Endometrial microvascular endothelial cells (primary cell): ENCODE results near the gene NBPF3. TPM values are rescaled to one million over a fixed set of nuclear protein-coding genes. Genes with fewer than 3 reads are reported as not detected.
"Not testable (repeated sequence)": the region's sequence is repeated elsewhere in the genome, so short reads cannot be mapped to it uniquely, and the experiment has no call there.

Experiments
- in situ Hi-C: cut with HindIII; loops from 2 replicates; pipeline ENCODE4 v1.10.0; 2017; ENCODE audit warnings: low sequenced_read_pairs, low pct_unique_long_range_greater_than_20kb; ENCODE audit errors: inconsistent ontology term
- total RNA-seq: library from RNA; depleted of rRNA; stranded (reverse); fragments of >200 nt; gene quantifications from one replicate; pipeline ENCODE4 v1.2.3, GENCODE V29; 2015; ENCODE audit errors: inconsistent ontology term

Gene NBPF3
- total RNA-seq, 1 donor from 2014 or later, result 21.3 TPM

DNA sequence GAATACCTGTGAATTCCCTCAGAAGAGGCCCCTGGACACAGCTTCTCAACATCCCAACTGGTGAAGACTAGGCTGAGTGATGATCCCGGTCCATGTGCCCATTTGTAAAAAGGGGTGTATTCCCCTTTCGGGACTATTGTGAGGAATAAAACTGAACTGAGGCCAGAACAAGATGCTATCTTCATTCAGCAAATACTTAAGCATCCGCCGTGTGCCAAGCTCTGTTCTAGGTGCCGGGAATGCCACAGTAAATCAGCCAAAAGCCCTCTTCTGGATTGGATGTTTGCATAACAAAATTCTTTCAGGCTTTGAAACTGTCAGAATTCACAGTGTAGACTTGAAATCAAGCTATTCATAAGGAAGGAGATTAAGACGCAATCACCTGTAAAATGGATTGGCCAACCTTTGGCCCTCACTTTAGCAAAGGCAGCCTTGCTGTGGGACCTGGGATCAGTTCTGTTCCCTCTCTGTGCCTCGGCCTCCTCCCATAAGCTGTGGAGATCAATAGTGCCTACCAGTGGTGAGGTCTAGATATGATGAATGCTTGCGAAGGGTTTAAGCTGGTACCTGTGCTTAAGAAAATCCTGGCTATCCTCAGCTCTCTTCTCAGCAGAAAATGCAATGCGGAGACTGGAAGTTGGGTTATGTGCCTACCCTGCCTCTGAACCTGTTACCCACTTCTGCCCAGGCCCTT is 71.1 kb downstream of the NBPF3 start:
- in situ Hi-C loops, result no loop called here

DNA sequence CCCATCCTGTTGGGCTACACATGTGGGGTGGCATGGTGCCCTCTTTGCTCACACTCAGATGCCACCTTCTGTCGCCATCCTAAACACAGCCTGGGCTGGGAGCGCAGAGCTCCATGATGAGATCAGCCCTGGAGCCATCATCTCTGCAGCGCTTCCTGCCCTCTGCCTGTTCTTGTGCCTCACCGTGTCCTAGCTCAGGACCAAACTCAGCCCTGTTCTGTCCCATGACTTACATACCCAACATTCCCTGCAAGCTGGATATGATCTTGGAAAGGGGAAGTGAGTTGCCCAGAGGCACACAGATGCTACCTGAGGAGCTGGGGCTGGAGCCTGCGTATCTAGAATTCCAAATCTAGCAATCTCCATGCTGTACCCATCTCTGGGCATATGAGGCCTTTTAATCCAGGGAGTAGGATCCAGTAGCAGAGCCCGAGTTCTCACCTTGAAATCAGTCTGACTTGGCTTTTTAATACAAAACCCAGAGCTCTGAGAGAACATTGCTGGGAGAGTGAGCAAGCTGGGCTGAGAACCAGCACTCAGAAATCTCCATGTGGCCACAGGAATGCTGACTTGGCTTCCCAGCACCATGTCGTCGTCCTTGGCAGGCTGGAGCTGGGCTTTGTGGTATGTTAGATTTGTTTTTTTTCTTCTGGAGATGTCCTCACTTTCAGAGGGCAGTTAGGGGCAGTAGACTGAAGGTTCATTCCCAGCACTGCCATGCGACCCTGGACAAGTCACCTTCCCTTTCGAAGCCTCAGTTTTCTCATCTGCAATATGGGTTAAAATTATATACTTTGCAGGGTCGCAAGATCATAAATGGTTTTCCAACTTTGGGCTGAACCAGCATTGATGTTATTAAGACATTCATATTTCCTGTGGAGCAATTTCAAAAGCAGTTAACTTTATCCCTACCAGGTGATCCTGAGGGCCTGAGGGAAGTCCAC is 71.9 kb downstream of the NBPF3 start:
- in situ Hi-C loops, result no loop called here

DNA sequence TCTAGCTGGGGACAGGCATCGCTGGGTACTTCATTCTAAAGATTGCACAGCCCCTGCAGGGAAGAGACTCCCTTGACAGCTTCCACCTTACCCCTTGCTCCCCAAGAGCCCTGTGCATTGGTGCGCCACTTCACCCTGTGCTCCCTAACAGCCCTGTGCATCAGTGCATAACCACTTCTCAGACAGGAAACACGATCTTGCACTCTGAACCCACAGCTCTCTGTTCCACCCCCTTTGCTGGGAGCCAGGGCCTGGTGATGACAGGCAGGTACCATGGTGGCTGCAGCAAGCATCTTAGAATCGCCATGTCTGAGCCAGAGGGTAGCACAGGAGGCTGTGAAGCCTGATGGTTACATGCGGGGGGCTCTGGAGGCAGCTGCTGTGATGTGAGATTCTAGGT is 74.3 kb downstream of the NBPF3 start:
- in situ Hi-C loops, result no loop called here

DNA sequence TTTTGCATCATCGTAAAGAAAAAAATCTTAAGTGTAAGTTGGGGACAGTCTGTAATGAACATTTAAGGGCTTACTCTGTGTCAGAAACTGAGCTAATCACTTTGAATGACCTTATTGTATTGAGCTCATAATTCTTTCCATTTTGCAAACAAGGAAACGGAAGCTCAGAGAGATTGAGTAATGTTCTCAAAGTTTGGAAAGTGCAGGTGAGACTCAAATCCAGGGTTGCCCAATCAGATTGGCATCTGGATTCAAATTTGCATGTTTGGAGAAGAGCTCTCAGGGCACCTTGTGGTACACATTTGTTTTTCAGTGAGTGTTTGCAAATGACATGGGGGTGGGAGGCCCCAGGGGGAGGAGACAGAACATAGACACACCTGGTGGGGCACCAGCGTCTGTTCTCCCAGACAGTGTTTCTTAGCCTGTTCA is 77.2 kb downstream of the NBPF3 start:
- in situ Hi-C loops, result no loop called here

DNA sequence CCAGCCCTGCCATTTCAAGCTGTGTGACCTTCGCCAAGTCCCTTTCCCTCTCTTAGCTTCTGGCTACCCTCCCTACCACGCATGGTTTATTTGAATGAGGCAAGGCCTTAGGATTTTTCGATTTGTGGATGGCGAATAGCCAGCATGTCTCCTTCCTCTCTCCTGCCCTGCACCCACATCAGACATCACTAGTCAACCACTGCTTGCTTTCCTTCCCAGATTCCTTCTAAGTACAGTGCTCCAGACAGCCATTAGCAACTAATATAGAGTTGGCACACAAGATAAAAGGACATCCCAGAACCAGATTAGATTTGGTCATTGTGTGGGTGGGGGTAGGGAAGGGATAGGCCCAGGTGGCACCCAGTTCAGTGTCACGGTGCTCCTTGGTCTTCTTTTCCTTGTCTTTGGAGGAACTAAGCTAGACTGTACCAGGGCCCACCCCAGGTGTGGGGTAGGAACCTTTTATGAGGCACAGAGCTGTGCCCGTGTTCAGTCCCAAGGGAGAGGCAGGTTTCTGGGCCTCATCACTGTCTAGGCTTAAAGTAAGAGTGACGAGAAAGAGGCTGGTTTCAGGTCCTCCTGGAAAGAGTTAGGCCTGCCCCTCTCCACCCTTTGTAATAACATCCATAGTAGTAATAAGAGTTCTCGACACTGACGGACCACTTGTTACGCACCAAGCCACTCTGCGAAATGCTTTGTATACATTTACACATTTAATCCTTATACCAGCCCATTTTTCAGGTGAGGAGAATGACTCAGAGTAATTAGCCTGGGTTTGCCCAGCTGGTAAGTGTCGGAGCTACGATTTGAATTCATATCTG is 77.9 kb downstream of the NBPF3 start:
- in situ Hi-C loops, result no loop called here

DNA sequence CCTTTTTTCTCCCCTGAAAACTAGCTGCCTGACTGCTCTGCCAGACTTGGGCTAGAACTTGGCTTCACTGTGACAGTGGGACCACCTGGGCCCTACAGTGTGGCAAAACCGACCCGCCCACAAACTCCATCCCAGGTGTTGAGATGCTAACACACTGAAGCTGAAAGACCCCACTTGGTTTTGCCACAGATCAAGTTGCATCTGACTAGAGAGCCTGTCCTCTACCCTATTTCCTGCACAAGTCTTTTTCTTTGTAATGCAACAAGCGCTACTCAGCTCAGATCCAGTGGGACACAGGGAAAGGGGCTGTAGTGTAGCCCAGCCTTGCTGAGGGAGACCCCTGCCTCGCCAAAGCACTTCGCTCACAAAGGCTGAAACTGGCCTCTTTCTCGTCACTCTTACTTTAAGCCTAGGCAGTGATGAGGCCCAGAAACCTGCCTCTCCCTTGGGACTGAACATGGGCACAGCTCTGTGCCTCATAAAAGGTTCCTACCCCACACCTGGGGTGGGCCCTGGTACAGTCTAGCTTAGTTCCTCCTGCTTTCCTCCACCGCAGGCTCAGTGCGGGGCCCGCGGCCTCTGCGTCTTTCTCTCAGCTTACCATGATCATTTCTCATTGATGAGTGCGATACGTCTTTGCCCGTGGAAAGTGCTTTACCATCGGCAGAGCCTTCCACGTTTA is 79.0 kb downstream of the NBPF3 start:
- in situ Hi-C loops, result no loop called here

DNA sequence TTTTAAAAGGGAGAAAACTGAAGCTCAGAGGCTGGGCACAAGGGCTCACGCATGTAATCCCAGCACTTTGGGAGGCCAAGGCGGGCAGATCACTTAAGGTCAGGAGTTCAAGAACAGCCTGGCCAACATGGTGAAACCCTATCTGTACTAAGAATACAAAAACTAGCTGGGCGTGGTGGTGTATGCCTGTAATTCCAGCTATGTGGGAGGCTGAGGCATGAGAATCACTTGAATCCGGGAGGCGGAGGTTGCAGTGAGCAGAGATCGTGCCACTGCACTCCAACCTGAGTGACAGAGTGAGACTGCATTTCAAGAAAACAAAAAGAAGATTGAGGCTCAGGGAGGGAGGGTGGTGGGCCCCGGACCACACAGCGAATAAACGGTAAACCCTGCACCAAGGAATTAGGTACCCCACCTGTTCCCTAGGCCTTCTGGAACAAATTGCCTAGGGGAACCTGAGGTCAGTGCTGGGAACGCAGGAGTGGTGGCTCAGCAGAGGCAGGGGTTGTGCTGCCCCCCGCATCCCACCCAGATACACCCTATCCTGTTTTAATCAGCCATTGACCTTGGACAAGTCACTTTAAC is 79.6 kb downstream of the NBPF3 start:
- in situ Hi-C loops, result not testable (repeated sequence)

DNA sequence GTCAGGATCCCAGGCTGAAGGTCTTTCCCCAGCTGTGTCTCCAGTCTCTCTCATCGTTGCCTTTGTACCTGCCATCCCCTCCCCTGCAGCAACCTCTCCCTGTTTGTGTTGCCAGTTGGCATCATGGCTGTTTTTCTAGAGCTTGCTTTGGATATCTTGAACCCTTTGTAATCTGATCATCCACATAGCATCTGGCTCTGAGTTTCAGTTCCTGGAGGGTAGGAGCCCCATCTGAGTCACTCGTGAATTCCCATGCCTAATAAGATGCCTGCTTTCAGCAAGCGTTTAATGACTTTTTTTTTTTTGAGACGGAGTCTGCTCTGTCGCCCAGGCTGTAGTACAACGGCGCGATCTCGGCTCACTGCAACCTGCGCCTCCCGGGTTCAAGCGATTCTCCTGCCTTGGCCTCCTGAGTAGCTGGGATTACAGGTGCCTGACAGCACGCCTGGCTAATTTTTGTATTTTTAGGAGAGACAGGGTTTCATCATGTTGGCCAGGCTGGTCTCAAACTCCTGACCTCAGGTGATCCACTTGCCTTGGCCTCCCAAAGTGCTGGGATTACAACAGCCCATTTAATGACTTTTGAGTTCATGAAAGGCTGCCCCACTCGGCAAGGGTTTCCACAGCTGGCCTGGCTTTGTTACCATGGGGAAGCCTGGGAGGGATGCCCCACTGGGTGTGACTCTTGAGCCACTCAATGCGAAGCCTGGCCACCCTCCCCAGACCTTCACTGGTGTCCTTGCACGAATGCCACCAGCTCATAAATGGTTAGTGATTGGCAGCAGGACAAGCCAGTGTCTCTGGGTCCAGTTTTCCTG is 81.2 kb downstream of the NBPF3 start:
- in situ Hi-C loops, result no loop called here

DNA sequence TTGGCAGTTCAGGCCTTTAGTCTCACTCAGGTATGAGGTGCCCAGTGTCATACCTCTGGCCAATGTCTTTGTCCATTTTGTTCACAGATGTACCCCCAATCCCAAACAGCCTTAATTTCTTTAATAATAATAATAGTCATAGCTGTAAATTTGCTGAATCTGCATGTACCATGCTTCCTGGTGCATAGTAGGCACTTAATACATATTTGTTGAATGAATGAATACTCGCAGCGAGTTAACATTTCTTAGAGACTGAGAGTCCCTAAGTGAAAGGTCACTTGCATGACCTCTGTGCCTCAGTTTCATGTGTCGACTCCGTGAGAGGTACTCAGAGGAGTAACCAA is 81.8 kb downstream of the NBPF3 start:
- in situ Hi-C loops, result no loop called here

DNA sequence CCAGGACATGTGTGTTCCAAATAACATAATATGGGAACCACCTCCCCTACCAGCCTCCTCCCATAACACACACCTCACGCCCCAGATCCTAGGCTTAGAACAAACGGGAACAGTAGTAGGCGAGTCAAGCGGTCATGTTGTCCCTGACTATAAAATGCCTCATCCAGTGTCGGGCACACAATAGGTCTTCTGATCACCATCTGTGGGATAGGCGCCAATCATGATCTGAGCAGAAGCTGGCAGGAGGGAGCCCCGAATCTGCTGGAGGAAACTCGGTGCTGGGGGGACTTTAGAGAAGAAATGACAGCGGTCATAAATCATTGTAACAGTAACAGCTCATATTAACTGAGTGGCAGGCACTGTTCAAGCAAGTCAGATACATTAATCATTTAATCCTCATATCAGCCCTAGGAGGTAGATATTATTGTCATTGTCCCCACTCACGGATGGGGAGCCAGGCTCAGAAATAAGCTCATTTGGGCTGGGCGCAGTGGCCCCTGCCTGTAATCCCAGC is 82.6 kb downstream of the NBPF3 start:
- in situ Hi-C loops, result no loop called here

DNA sequence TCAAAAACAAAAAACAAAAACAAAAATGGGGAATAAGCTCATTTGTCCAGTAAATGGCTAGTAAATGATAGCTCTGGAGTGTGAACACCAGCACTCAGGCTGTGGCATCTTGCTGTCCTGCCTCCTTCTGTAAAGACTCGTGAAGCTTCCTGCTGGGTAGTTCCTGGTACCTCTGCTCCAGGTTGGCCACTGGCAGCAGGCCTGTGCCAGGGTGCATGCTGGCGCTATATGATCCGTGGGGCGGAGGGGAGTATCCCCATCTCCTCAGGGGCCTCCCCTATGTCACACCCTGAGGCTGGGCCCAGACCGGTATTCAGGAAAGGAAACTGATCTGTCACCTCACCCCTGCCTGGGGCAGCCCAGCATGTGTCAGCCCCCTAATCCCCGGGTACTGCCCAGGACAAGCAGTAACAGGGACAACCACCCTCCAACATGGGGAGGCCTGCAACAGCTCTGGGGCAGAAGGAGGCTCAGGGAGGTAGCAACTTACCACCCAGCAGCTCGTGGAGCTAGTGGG is 83.4 kb downstream of the NBPF3 start:
- in situ Hi-C loops, result no loop called here

DNA sequence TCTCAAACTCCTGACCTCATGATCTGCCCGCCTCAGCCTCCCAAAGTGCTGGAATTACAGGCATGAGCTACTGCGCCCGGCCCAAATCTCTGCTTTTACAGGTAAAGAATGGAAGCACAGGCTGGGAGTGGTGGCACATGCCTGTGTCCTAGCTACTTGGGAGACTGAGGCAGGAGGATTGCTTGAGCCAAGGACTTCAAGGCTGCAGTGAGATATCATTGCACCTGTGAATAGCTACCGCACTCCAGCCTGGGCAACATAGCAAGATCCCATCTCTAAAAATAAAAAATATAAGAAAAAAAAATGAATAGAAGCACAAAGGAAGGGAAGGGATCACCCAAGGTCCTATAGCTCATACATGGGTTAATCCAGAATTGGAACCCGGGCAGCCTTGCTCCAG is 84.3 kb downstream of the NBPF3 start:
- in situ Hi-C loops, result no loop called here

DNA sequence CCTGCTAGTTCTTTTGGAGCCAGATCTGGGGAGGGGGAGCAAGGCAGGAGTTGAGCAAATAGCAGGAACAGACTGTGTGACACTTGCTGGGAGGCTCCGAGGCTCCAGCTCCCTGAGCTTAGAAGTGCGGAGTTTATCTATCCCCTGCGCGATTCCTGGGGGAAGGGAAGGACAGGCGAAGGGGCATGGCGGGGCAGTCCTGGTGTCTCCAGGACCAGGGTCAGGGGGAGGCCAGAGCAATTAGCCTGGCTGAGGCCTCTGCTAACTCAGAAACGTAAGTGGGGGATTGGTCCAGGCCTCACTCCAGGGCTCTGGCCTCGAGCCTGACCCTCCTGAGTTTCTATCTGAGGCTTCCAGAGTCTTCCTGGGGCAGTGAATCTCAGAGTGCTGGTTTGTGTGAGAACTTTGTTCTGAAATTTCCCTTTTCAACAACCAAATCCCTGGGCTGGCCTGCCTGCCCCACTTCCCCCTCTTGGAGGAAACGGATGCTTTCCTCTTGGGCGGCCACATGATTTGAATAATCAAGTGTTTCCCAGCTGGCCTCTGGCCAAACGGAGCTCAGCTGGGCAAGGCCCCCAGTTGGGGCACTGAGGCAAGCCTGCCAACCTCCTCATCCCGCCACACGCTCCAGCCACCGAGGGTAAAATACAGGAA is 84.9 kb downstream of the NBPF3 start:
- in situ Hi-C loops, result no loop called here

DNA sequence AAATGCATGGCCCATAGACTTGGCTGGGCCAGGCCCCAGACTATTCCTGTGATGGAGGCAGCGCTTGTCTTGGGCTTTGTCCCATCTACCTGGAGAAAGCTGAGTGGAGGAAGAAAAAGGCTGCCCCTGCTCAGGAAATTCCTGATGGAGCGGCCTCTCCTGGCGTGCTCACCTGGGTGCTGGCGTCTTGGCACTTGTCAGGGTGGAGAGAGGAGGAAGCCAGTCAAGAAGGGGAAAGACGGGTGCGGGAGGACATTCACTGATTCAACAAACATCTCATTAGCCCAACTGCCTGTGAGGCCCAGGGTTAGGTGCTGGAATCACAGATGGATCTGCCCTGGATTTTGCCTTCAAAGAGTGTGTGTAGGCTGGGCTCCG is 85.4 kb downstream of the NBPF3 start:
- in situ Hi-C loops, result no loop called here

DNA sequence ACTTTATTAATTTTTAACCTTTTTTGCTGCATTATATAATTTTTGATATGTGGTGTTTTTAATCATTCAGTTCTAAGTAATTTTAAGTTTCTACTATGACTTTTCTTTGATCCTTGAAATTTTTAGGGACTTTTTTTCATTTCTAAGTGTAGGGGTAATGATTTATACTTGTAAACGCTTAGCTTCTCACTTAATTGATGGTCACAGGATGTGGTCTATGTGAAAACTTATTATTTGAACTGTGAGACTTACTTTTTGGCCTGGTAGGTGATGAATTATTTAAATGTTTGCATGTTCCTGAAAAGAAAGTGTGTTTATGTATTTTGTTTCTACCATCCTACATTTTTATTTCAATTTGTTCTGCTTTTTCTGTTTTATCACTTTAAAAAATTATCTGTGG is 86.5 kb downstream of the NBPF3 start:
- in situ Hi-C loops, result no loop called here

DNA sequence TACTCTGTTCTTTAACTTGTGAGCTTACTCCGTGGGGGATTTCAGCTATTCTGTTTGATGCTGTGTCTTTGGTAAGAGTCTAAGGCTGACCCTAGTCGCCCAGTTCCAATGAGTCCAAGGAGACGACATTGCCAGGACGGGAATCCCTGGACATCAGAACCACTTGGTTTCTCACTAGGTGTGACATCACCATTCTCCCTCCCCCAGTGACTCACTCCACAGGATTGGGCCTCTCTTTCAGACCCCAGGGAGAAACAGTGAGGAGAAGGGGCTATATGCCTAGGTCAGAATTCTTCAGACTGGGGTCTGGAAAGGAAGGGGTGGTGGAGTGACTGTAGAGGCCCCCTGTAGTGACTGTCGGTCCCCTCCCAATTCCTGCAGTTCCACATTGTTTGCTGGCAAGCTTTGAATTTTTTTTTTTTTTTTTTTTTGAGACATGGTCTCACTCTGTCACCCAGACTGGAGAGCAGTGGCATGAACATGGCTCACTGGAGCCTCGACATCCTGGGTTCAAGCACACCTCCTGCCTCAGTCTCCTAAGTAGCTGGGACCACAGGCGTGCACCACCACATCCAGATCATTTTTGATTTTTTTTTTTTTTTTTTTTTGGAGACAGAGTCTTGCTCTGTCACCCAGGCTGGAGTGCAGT is 90.6 kb downstream of the NBPF3 start:
- in situ Hi-C loops, result no loop called here

DNA sequence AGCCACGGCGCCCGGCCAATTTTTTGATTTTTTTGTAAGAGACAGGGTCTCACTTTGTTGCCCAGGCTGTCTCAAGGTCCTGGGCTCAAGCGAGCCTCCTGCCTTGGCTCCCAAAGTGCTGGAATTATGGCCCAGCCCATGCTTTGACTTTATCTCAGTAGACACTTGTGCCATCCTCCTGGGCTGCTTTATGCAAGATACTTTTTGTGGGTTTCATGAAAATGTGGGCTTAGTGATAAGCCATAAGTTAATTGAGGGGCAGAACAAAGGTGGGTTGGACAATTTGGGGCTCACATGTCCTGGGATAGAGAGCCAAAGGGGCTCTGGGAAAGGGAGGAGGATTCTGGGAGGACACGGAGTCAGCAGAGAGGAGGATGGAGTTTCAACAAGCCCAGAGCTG is 91.3 kb downstream of the NBPF3 start:
- in situ Hi-C loops, result no loop called here
